Measurements from ENCODE around the gene RAET1E.
"Not testable (repeated sequence)": the region's sequence is repeated elsewhere in the genome, so short reads cannot be mapped to it uniquely, and the experiment has no call there.

RAET1E gene

GRCh38 chr6:149851461-149852110 lies 46.3 kb downstream of the RAET1E start:
- no peak for FAIRE-seq

DNA sequence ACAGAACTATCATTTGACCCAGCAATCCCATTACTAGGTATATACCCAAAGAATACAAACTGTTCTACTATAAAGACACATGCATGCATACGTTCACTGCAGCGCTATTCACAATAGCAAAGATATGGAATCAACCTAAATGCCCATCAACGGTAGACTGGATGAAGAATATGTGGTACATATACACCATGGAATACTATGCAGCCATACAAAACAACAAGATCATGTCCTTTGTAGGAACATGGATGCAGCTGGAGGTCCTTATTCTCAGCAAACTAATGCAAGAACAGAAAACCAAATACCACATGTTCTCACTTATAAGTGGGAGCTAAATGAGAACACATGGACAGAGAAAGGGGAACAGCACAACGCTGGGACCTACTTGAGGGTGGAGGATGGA lies 49.6 kb downstream of the RAET1E start:
- FAIRE-seq: not testable (repeated sequence)

More at GRCh38 chr6:149851461-149852110, 46.3 kb downstream of the RAET1E start:
- no peak for DNase-seq (ENCODE audit: extremely low spot score, insufficient read length, low read depth)

More for the DNA sequence above, 49.6 kb downstream of the RAET1E start:
- DNase-seq (ENCODE audit: extremely low spot score, insufficient read length, low read depth): not testable (repeated sequence)
